HepG2 (cell line): ENCODE measurements around the gene BTBD1. TPM values are rescaled to one million over a fixed set of nuclear protein-coding genes. Genes with fewer than 3 reads are reported as not detected.

Source experiments
- ATAC-seq: fragments of 200-7000 bp; cut with Tn5 transposase; 3 replicates; pipeline ENCODE4 v1.9.1; 2020; ENCODE audit warnings: mild to moderate bottlenecking, moderate library complexity
- BruUV-seq: library from RNA; stranded (reverse); fragments of 400-500 nt; replicated peaks from 2 replicates; lab custom pipeline; 2021; lab: Mats Ljungman, UMichigan
- CTCF ChIA-PET: fragments of 300-600 bp; formaldehyde crosslinking; extraction: SDS; loops from one replicate; lab custom pipeline; 2021; ENCODE audit warnings: low total read pairs, inconsistent platforms, low intra/inter-chr PET ratio; lab: Yijun Ruan, JAX
- POLR2A ChIA-PET: fragments of 350-600 bp; sonication (Branson Sonifier 250); formaldehyde crosslinking; loops from one replicate; lab custom pipeline; 2020; ENCODE audit warnings: antibody characterized with exemption, inconsistent platforms; lab: Yijun Ruan, JAX
- DNase-seq: peaks from one replicate; pipeline ENCODE4 v3.0.0-alpha.2; 2015; ENCODE audit warnings: low spot score
- FAIRE-seq: peaks from 3 replicates; lab custom pipeline; 2011; peaks lifted over from hg19 to GRCh38; lab: Jason Lieb, UNC
- H2AFZ ChIP-seq: one replicate; pipeline ENCODE4 v1.6.1; 2011; ENCODE audit warnings: low read length, inconsistent platforms
- H3K27ac ChIP-seq: fragments of 300-600 bp; 3 replicates; pipeline ENCODE4 v1.8.0; 2011; ENCODE audit warnings: mixed run types, mild to moderate bottlenecking, mixed read lengths, low read length, inconsistent platforms; ENCODE audit not compliant: insufficient read depth; ENCODE audit errors: extremely low read length
- H3K27me3 ChIP-seq, 2 experiments: fragments of 200-600 bp in 1 of 2; 2 replicates in 1 of 2; 3 replicates in 1 of 2; pipeline versions ENCODE4 v1.6.0 to v1.8.0; 2011; ENCODE audit warnings: low read length in 2 of 2, mild to moderate bottlenecking in 2 of 2, moderate library complexity in 2 of 2, inconsistent platforms in 1 of 2; ENCODE audit not compliant: insufficient read depth in 2 of 2, control insufficient read depth in 1 of 2
- H3K36me3 ChIP-seq, 2 experiments: fragments of 200-600 bp in 1 of 2; replicated peaks in 1 of 2; 2 replicates in 1 of 2; 3 replicates in 1 of 2; pipeline versions ENCODE4 v1.5.1 to v1.8.0; 2011; ENCODE audit warnings: low read length in 2 of 2, inconsistent platforms in 1 of 2; ENCODE audit not compliant: insufficient read depth in 2 of 2, control insufficient read depth in 1 of 2
- H3K4me1 ChIP-seq: 2 replicates; pipeline ENCODE4 v1.5.1; 2012; ENCODE audit warnings: low read length, inconsistent platforms; ENCODE audit not compliant: insufficient read depth
- H3K4me2 ChIP-seq: 2 replicates; pipeline ENCODE4 v1.6.0; 2011; ENCODE audit warnings: low read depth, low read length, inconsistent platforms
- H3K4me3 ChIP-seq, 3 experiments: fragments of 200-600 bp in 1 of 3; sonication (generic), shearing (Covaris generic) in 1 of 3; replicated peaks in 1 of 3; 2 replicates each; pipeline ENCODE4 v1.5.1; 2011 to 2016; ENCODE audit warnings: low read length in 3 of 3, inconsistent platforms in 2 of 3, low read depth in 2 of 3, mild to moderate bottlenecking in 2 of 3, control low read depth in 1 of 3, mixed read lengths in 1 of 3; ENCODE audit not compliant: insufficient read depth in 1 of 3
- H3K79me2 ChIP-seq: one replicate; pipeline ENCODE4 v1.6.1; 2011; ENCODE audit warnings: low read length, inconsistent platforms; ENCODE audit not compliant: insufficient read depth
- H3K9ac ChIP-seq: 2 replicates; pipeline ENCODE4 v1.6.0; 2011; ENCODE audit warnings: mild to moderate bottlenecking, low read depth, low read length, inconsistent platforms; ENCODE audit not compliant: insufficient read depth
- H3K9me3 ChIP-seq: 2 replicates; pipeline ENCODE4 v1.5.1; 2012; ENCODE audit warnings: mild to moderate bottlenecking, low read length
- H4K20me1 ChIP-seq: 2 replicates; pipeline ENCODE4 v1.6.0; 2011; ENCODE audit warnings: inconsistent platforms, mild to moderate bottlenecking, low read length, moderate library complexity; ENCODE audit not compliant: insufficient read depth
- ARNT2 ChIP-seq: sonication (generic); formaldehyde crosslinking; IDR thresholded peaks from 2 replicates; pipeline ENCODE4 v1.8.0; 2022; ENCODE audit warnings: mild to moderate bottlenecking, low read depth, missing genetic modification reagents, moderate library complexity
- GTF3A ChIP-seq: sonication (generic); formaldehyde crosslinking; conservative IDR thresholded peaks from 2 replicates; pipeline ENCODE4 v1.4.0; 2020; ENCODE audit warnings: mild to moderate bottlenecking, missing genetic modification reagents
- HNRNPL ChIP-seq: fragments of 200-400 bp; formaldehyde crosslinking; IDR thresholded peaks from 2 replicates; pipeline ENCODE4 v1.6.1; 2017; ENCODE audit warnings: mild to moderate bottlenecking, low read depth, low read length
- MIER2 ChIP-seq: IDR thresholded peaks from 2 replicates; pipeline ENCODE4 v1.6.1; 2016; ENCODE audit warnings: missing biosample characterization, missing genetic modification reagents
- MIXL1 ChIP-seq: IDR thresholded peaks from 2 replicates; pipeline ENCODE4 v1.6.1; 2016
- POLR2AphosphoS2 ChIP-seq: IDR thresholded peaks from 2 replicates; pipeline ENCODE4 v1.6.1; 2011; ENCODE audit warnings: low read depth, low read length, improper control_type of control experiment
- SMC3 ChIP-seq: IDR thresholded peaks from 2 replicates; pipeline ENCODE4 v1.6.1; 2011; ENCODE audit warnings: low read length, improper control_type of control experiment
- SP140L ChIP-seq: sonication (generic); formaldehyde crosslinking; IDR thresholded peaks from 2 replicates; pipeline ENCODE4 v1.4.0; 2020; ENCODE audit warnings: missing genetic modification reagents, borderline replicate concordance
- STAG1 ChIP-seq: sonication (generic); formaldehyde crosslinking; IDR thresholded peaks from 2 replicates; pipeline ENCODE4 v1.4.0; 2020; ENCODE audit warnings: missing genetic modification reagents
- ZNF839 ChIP-seq: sonication (generic); formaldehyde crosslinking; IDR thresholded peaks from 2 replicates; pipeline ENCODE4 v1.4.0; 2020; ENCODE audit warnings: missing genetic modification reagents, mild to moderate bottlenecking, borderline replicate concordance
- WGBS: methylation state at CpG from one replicate; pipeline ENCODE4 v1.1.6; 2017; ENCODE audit warnings: low lambda C conversion rate; 5-methylcytosine and 5-hydroxymethylcytosine counted together
- in situ Hi-C: cut with HindIII; loops from 2 replicates; pipeline ENCODE4 v1.10.0; 2017; ENCODE audit warnings: low pct_unique_long_range_greater_than_20kb; ENCODE audit not compliant: extremely low pct_ligation_motif_present
- intact Hi-C: fragments of 100-400 bp; cut with micrococcal nuclease; formaldehyde crosslinking; loops from one replicate; pipeline ENCODE4 v1.10.0; 2022; ENCODE audit not compliant: unreplicated experiment
- polyA plus RNA-seq, 8 experiments: library from polyadenylated mRNA; depleted of rRNA in 3 of 8; stranded (reverse) in 7 of 8; unstranded in 1 of 8; fragments of >200 nt; fragmentation: Illumina TruSeq in 4 of 8; extraction: Trizol in 4 of 8; gene quantifications; 2 replicates each; pipeline versions ENCODE4 v1.2.1 to v1.2.3, GENCODE V29; 2011 to 2016; ENCODE audit warnings: low read depth in 4 of 8, missing spikeins in 1 of 8, mixed read lengths in 1 of 8; ENCODE audit not compliant: insufficient read depth in 1 of 8
- total RNA-seq, 5 experiments: library from RNA; depleted of rRNA; stranded (reverse); fragments of >200 nt; fragmentation: Illumina TruSeq; extraction: Trizol; gene quantifications; 2 replicates each; pipeline ENCODE4 v1.2.3, GENCODE V29; 2016; ENCODE audit warnings: low read depth in 1 of 5
- TF ChIP-seq, protein P1 (sequence below): sonication (generic); formaldehyde crosslinking; IDR thresholded peaks from 2 replicates; pipeline ENCODE4 v1.8.0; 2022; ENCODE audit warnings: mild to moderate bottlenecking, missing genetic modification reagents, moderate library complexity
- TF ChIP-seq, protein P2 (sequence below): sonication (generic); formaldehyde crosslinking; IDR thresholded peaks from 2 replicates; pipeline ENCODE4 v1.4.0; 2020; ENCODE audit warnings: missing genetic modification reagents, borderline replicate concordance
- TF ChIP-seq, protein P3 (sequence below): sonication (generic); formaldehyde crosslinking; IDR thresholded peaks from 2 replicates; pipeline ENCODE4 v1.5.0; 2020; ENCODE audit warnings: mild to moderate bottlenecking, missing genetic modification reagents, moderate library complexity
- TF ChIP-seq, protein P4 (sequence below): fragments of 450-650 bp; IDR thresholded peaks from 2 replicates; pipeline ENCODE4 v1.6.1; 2017; ENCODE audit warnings: mild to moderate bottlenecking

Gene BTBD1
- total and polyA plus RNA-seq, 2 of the 13 experiments (the other 11 are each of a cell fraction or from before 2014, with no cell fraction given): 32.1 to 53.9 TPM

DNA sequence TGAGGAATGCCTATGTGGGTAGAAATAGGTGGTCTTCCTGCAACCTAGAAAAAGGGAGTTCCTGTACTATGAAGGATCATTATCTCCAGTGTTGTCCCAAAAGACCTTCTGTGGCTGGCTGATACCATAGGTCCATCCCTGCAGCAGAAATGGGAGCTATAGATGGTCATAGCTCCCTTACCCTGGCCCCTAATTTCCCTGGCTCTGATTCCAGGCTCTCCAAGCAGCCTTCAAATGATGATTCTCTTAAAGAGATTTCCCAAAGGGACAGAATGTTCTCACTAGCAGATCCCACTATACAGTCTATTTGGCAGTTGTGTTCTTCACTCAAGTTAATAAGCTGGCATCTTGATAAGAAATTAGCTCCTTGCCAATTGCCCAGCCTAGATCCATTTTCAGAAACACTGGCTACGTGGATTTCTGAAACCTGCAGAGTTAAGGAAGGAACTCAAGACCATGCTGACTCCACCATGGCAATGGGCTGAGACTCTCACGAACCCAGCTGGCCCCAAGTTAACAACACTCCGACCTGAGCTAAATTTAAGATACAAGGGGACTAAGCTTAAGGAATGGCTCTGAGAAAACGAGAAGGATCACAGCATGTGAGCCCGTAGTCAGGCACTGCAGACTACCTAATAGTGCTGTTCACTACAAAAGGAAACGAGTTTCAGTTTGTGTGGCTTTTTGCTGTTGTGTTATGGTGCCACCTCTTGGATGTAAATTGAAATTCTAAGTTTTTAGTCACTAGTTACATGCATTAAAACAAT, 67.0 kb downstream of the BTBD1 start:
- POLR2A ChIA-PET: interaction anchor here (1.2 kb wide), 1 partner anchor 11 kb away, joined by 4 read pairs; the partner anchor contains the start of gene C15orf40
- H3K9me3 ChIP-seq: no peaks in the 10 kb centered on the region
- H3K4me3 ChIP-seq: no peak overlapping the region
- H3K27ac ChIP-seq: no peak overlapping the region
- H3K4me2 ChIP-seq: no peak overlapping the region
- no peaks in the 10 kb centered on the region for H3K4me1 ChIP-seq
- H2AFZ ChIP-seq: no peak overlapping the region
- FAIRE-seq (peak; percentile 78), ATAC-seq (peak; percentile 72), DNase-seq (peak; percentile 28)
- in situ Hi-C loops (no loop called here), intact Hi-C loops (loop anchor here (1.0 to 2.0 kb wide), 3 partner anchors 150 to 469 kb away; partner anchors contain the start of gene RPS17)
- no peaks in the 10 kb centered on the region for H3K27me3 ChIP-seq
- 65% methylated on average over 6 of the region's 6 CpGs for WGBS
- no peak overlapping the region for H3K9ac ChIP-seq
- peaks cover 0 to 3% of the 10 kb centered on the region in 2 experiments; a peak in 1 of 5 replicates for H3K36me3 ChIP-seq
- no peaks in the 10 kb centered on the region for H4K20me1 ChIP-seq
- H3K79me2 ChIP-seq: no peaks in the 10 kb centered on the region
- CTCF ChIA-PET: interaction anchor here (1.9 kb wide), 1 partner anchor 150 kb away, joined by 17 read pairs; no protein-coding TSS in a partner anchor
- no TSS peak for BruUV-seq
- no peak for TF ChIP-seq HNRNPL
- TF ChIP-seq, protein P1, sequence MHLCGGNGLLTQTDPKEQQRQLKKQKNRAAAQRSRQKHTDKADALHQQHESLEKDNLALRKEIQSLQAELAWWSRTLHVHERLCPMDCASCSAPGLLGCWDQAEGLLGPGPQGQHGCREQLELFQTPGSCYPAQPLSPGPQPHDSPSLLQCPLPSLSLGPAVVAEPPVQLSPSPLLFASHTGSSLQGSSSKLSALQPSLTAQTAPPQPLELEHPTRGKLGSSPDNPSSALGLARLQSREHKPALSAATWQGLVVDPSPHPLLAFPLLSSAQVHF (CRISPR knock-in tag): no peak
- TF ChIP-seq, protein P2, sequence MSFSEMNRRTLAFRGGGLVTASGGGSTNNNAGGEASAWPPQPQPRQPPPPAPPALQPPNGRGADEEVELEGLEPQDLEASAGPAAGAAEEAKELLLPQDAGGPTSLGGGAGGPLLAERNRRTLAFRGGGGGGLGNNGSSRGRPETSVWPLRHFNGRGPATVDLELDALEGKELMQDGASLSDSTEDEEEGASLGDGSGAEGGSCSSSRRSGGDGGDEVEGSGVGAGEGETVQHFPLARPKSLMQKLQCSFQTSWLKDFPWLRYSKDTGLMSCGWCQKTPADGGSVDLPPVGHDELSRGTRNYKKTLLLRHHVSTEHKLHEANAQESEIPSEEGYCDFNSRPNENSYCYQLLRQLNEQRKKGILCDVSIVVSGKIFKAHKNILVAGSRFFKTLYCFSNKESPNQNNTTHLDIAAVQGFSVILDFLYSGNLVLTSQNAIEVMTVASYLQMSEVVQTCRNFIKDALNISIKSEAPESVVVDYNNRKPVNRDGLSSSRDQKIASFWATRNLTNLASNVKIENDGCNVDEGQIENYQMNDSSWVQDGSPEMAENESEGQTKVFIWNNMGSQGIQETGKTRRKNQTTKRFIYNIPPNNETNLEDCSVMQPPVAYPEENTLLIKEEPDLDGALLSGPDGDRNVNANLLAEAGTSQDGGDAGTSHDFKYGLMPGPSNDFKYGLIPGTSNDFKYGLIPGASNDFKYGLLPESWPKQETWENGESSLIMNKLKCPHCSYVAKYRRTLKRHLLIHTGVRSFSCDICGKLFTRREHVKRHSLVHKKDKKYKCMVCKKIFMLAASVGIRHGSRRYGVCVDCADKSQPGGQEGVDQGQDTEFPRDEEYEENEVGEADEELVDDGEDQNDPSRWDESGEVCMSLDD: no peak
- TF ChIP-seq SP140L (CRISPR knock-in tag): no peak
- TF ChIP-seq MIER2 (CRISPR knock-in tag): no peak
- TF ChIP-seq, protein P3, sequence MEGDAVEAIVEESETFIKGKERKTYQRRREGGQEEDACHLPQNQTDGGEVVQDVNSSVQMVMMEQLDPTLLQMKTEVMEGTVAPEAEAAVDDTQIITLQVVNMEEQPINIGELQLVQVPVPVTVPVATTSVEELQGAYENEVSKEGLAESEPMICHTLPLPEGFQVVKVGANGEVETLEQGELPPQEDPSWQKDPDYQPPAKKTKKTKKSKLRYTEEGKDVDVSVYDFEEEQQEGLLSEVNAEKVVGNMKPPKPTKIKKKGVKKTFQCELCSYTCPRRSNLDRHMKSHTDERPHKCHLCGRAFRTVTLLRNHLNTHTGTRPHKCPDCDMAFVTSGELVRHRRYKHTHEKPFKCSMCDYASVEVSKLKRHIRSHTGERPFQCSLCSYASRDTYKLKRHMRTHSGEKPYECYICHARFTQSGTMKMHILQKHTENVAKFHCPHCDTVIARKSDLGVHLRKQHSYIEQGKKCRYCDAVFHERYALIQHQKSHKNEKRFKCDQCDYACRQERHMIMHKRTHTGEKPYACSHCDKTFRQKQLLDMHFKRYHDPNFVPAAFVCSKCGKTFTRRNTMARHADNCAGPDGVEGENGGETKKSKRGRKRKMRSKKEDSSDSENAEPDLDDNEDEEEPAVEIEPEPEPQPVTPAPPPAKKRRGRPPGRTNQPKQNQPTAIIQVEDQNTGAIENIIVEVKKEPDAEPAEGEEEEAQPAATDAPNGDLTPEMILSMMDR (CRISPR knock-in tag): peak; percentile 61
- TF ChIP-seq SMC3: peak; percentile 38; the same call in 1 of the 2 replicates
- TF ChIP-seq STAG1 (CRISPR knock-in tag): peak; percentile 82
- TF ChIP-seq POLR2AphosphoS2: no peak
- TF ChIP-seq MIXL1 (CRISPR knock-in tag): no peak
- no peak for TF ChIP-seq ZNF839
- TF ChIP-seq, protein P4, sequence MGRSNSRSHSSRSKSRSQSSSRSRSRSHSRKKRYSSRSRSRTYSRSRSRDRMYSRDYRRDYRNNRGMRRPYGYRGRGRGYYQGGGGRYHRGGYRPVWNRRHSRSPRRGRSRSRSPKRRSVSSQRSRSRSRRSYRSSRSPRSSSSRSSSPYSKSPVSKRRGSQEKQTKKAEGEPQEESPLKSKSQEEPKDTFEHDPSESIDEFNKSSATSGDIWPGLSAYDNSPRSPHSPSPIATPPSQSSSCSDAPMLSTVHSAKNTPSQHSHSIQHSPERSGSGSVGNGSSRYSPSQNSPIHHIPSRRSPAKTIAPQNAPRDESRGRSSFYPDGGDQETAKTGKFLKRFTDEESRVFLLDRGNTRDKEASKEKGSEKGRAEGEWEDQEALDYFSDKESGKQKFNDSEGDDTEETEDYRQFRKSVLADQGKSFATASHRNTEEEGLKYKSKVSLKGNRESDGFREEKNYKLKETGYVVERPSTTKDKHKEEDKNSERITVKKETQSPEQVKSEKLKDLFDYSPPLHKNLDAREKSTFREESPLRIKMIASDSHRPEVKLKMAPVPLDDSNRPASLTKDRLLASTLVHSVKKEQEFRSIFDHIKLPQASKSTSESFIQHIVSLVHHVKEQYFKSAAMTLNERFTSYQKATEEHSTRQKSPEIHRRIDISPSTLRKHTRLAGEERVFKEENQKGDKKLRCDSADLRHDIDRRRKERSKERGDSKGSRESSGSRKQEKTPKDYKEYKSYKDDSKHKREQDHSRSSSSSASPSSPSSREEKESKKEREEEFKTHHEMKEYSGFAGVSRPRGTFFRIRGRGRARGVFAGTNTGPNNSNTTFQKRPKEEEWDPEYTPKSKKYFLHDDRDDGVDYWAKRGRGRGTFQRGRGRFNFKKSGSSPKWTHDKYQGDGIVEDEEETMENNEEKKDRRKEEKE: no peak
- TF ChIP-seq GTF3A: no peak
- no peak for TF ChIP-seq ARNT2 (CRISPR knock-in tag)
